Endometrial microvascular endothelial cells (primary cell): ENCODE results near the gene PSD4. TPM values are rescaled to one million over a fixed set of nuclear protein-coding genes. Genes with fewer than 3 reads are reported as not detected.

Source experiments
- in situ Hi-C: cut with HindIII; loops from 2 replicates; pipeline ENCODE4 v1.10.0; 2017; ENCODE audit warnings: low sequenced_read_pairs, low pct_unique_long_range_greater_than_20kb; ENCODE audit errors: inconsistent ontology term
- total RNA-seq: library from RNA; depleted of rRNA; stranded (reverse); fragments of >200 nt; gene quantifications from one replicate; pipeline ENCODE4 v1.2.3, GENCODE V29; 2015; ENCODE audit errors: inconsistent ontology term

PSD4 gene
- 0.56 TPM for total RNA-seq

GRCh38 chr2:113173542-113174375, at the start of gene PSD4:
TSS of gene PSD4 (plus strand) at chr2:113173971. CDS start at chr2:113182457, 8,486 bp downstream.
- in situ Hi-C loops: no loop called here

- in situ Hi-C loops: no loop called here
Measured at GRCh38 chr2:113124181-113124961, 49.4 kb upstream of the PSD4 start.

GRCh38 chr2:113124984-113125855, 48.6 kb upstream of the PSD4 start:
- in situ Hi-C loops: no loop called here

- in situ Hi-C loops: no loop called here
Measured at GRCh38 chr2:113126845-113127645, 46.7 kb upstream of the PSD4 start, which contains the start of gene IL1RN. TSS of gene IL1RN (plus strand) at chr2:113127598. CDS start at chr2:113127625, 27 bp downstream.

- in situ Hi-C loops: no loop called here
Measured at GRCh38 chr2:113127646-113128570, 45.9 kb upstream of the PSD4 start.

GRCh38 chr2:113129519-113130078, 44.2 kb upstream of the PSD4 start:
- in situ Hi-C loops: no loop called here

GRCh38 chr2:113131352-113132185, 42.2 kb upstream of the PSD4 start:
- in situ Hi-C loops: no loop called here

GRCh38 chr2:113132414-113133021, 41.3 kb upstream of the PSD4 start:
- in situ Hi-C loops: no loop called here

- in situ Hi-C loops: no loop called here
Measured at GRCh38 chr2:113133704-113134598, 39.8 kb upstream of the PSD4 start.

GRCh38 chr2:113134717-113135116, 39.1 kb upstream of the PSD4 start:
- in situ Hi-C loops: no loop called here

- in situ Hi-C loops: no loop called here
Measured at GRCh38 chr2:113135317-113135716, 38.5 kb upstream of the PSD4 start.

- in situ Hi-C loops: no loop called here
Measured at GRCh38 chr2:113136828-113137775, 36.7 kb upstream of the PSD4 start.

- in situ Hi-C loops: no loop called here
Measured at GRCh38 chr2:113137827-113138226, 35.9 kb upstream of the PSD4 start.
